Measurements from ENCODE around the gene PAPPA2.

The PAPPA2 gene

GRCh38 chr1:176574756-176575155, 111.8 kb downstream of the PAPPA2 start:
- Histone ChIP-seq H3K9me2 (replicated peaks; ENCODE audit: insufficient read depth, low read length) (no peaks in the 10 kb centered on the region), H4K20me1 (ENCODE audit: insufficient read depth, low read length) (no peaks in the 10 kb centered on the region)

DNA sequence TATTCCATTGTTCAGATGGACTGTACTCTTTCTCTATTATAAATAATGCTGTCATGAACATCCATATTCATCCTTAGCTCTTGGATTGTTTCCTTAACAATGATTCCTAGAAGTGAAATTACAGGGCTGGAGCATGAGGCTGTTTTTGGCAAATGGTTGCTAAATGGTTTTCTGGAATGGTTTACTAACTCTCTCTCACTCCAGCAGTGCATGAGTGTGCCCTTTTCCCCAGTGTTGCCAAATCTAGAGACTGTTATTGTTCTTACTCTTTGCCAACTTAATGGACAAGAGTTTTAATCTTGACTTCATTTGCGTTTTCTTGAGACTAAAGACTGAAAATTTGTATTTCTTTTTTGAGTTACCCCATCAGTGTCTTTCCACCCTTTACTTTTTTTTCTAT, 113.0 kb downstream of the PAPPA2 start:
- no peak overlapping the region for H3K4me2 ChIP-seq (ENCODE audit: low read depth, low read length)
- no peak overlapping the region for H3K4me3 ChIP-seq (ENCODE audit: low read length)
- no peaks in the 10 kb centered on the region for H3K27me3 ChIP-seq (replicated peaks; ENCODE audit: insufficient read depth, low read length)
- H3K4me1 ChIP-seq (ENCODE audit: low read length) = no peaks in the 10 kb centered on the region
- no peak overlapping the region for H3K9ac ChIP-seq (ENCODE audit: low read length)
- no peak for DNase-seq
- no peaks in the 10 kb centered on the region for H3K9me2 ChIP-seq (replicated peaks; ENCODE audit: insufficient read depth, low read length)
- no peaks in the 10 kb centered on the region for H3K9me3 ChIP-seq (replicated peaks; ENCODE audit: insufficient read depth, low read length)
- no peaks in the 10 kb centered on the region for H3K79me2 ChIP-seq (ENCODE audit: low read length)
- no peaks in the 10 kb centered on the region for H3K36me3 ChIP-seq (replicated peaks; ENCODE audit: insufficient read depth, low read length)
- no peaks in the 10 kb centered on the region for H3F3A ChIP-seq (ENCODE audit: insufficient read depth, low read length)
- no peak overlapping the region for H2AFZ ChIP-seq (ENCODE audit: low read length)
- no peaks in the 10 kb centered on the region for H4K20me1 ChIP-seq (ENCODE audit: insufficient read depth, low read length)
- no peak overlapping the region for H3K27ac ChIP-seq (ENCODE audit: low read length)
- no peak for TF ChIP-seq EZH2 (optimal IDR thresholded peaks at IDR 0.05; ENCODE audit: low read depth, low read length)
- no peak for TF ChIP-seq EZH2phosphoT487 (IDR thresholded peaks at IDR 0.05; ENCODE audit: low read length)
- no peak for TF ChIP-seq CTCF (IDR thresholded peaks at IDR 0.05; ENCODE audit: low read length)

More at GRCh38 chr1:176574756-176575155, 111.8 kb downstream of the PAPPA2 start:
- no peaks in the 10 kb centered on the region for H3F3A ChIP-seq (ENCODE audit: insufficient read depth, low read length)
- no peak for DNase-seq
- H2AFZ ChIP-seq (ENCODE audit: low read length) = no peak overlapping the region
- TF ChIP-seq EZH2 (optimal IDR thresholded peaks at IDR 0.05; ENCODE audit: low read depth, low read length) (no peak), EZH2phosphoT487 (IDR thresholded peaks at IDR 0.05; ENCODE audit: low read length) (no peak), CTCF (IDR thresholded peaks at IDR 0.05; ENCODE audit: low read length) (no peak)
- no peak overlapping the region for H3K4me2 ChIP-seq (ENCODE audit: low read depth, low read length)
- H3K27ac ChIP-seq (ENCODE audit: low read length) = no peak overlapping the region
- no peaks in the 10 kb centered on the region for H3K9me3 ChIP-seq (replicated peaks; ENCODE audit: insufficient read depth, low read length)
- H3K27me3 ChIP-seq (replicated peaks; ENCODE audit: insufficient read depth, low read length) = no peaks in the 10 kb centered on the region
- no peaks in the 10 kb centered on the region for H3K36me3 ChIP-seq (replicated peaks; ENCODE audit: insufficient read depth, low read length)
- H3K4me1 ChIP-seq (ENCODE audit: low read length) = no peaks in the 10 kb centered on the region
- H3K4me3 ChIP-seq (ENCODE audit: low read length) = no peak overlapping the region
- no peak overlapping the region for H3K9ac ChIP-seq (ENCODE audit: low read length)
- no peaks in the 10 kb centered on the region for H3K79me2 ChIP-seq (ENCODE audit: low read length)

DNA sequence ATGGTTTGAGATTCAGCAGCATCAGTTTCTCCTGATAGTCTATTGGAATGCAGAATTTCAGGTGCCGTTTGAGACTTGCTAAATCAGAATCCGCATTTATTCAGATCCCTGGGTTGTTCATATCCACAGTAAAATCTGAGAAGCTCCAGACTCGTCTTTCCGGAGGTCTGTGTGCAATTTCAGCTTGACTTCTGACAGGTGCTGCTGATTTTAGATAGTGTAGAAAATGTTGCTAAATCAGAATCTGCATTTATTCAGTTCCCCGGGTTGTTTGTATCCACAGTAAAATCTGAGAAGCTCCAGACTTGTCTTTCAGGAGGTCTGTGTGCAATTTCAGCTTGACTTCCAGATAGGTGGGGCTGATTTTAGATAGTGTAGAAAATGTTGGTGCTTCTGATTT, 113.7 kb downstream of the PAPPA2 start:
- Histone ChIP-seq H3F3A (ENCODE audit: insufficient read depth, low read length) (no peaks in the 10 kb centered on the region), H3K4me3 (ENCODE audit: low read length) (no peak overlapping the region), H2AFZ (ENCODE audit: low read length) (no peak overlapping the region), H3K9me3 (replicated peaks; ENCODE audit: insufficient read depth, low read length) (no peaks in the 10 kb centered on the region), H3K27me3 (replicated peaks; ENCODE audit: insufficient read depth, low read length) (no peaks in the 10 kb centered on the region), H3K4me2 (ENCODE audit: low read depth, low read length) (no peak overlapping the region), H4K20me1 (ENCODE audit: insufficient read depth, low read length) (no peaks in the 10 kb centered on the region), H3K27ac (ENCODE audit: low read length) (no peak overlapping the region), H3K9me2 (replicated peaks; ENCODE audit: insufficient read depth, low read length) (no peaks in the 10 kb centered on the region), H3K4me1 (ENCODE audit: low read length) (no peaks in the 10 kb centered on the region), H3K79me2 (ENCODE audit: low read length) (no peaks in the 10 kb centered on the region), H3K36me3 (replicated peaks; ENCODE audit: insufficient read depth, low read length) (no peaks in the 10 kb centered on the region), H3K9ac (ENCODE audit: low read length) (no peak overlapping the region)
- DNase-seq = no peak
- TF ChIP-seq CTCF (IDR thresholded peaks at IDR 0.05; ENCODE audit: low read length) (no peak), EZH2phosphoT487 (IDR thresholded peaks at IDR 0.05; ENCODE audit: low read length) (no peak), EZH2 (optimal IDR thresholded peaks at IDR 0.05; ENCODE audit: low read depth, low read length) (no peak)

All from MM.1S (cell line).